GM18511 (cell line): ENCODE measurements around the gene NTM.

Experiments used
- ATAC-seq: cut with Tn5 transposase; IDR thresholded peaks from one replicate; pipeline ENCODE4 v1.9.1; 2021; ENCODE audit warnings: mild to moderate bottlenecking, moderate library complexity; ENCODE audit not compliant: unreplicated experiment

The NTM gene

DNA sequence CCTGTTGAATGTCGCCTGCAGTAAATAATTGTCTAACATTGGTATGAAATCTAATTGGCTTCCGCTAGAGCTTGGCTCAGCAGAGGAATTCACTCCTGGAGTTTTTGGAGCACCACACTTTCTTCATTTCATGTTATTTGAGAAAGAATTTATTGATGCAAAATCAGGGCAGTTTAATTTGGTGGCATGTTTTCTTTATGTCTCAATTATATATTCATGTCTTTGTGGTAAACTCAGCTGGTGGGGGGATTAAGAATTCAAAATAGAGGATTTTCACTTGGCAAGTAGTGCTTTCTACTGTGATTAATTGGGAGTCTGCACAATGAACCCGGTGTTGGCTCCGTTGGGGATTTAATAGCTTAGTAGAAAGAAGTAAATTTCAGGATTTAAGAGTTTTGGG lies 784.4 kb downstream of the NTM start:
- no peak for ATAC-seq

DNA sequence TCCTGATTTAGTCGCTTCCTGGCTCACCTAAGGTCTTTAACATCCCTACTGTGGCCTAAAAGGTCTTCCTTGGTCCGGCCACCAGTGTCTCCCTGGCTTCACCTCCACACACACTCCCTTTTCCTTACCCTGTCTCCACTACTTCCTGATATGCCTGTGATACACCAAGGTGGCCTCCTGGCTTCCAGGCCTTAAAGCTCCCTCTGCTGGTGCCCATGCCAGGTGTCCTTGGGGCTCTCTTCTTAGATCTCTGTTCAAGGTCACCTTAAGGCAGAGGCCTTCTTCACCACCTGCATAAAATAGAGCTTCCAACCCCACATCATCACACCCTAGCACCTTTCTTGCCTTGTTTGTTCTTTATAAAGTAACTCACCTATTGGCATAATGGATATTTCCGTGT lies 787.7 kb downstream of the NTM start:
- no peak for ATAC-seq

GRCh38 chr11:132158696-132159095 lies 788.3 kb downstream of the NTM start:
- ATAC-seq: no peak

DNA sequence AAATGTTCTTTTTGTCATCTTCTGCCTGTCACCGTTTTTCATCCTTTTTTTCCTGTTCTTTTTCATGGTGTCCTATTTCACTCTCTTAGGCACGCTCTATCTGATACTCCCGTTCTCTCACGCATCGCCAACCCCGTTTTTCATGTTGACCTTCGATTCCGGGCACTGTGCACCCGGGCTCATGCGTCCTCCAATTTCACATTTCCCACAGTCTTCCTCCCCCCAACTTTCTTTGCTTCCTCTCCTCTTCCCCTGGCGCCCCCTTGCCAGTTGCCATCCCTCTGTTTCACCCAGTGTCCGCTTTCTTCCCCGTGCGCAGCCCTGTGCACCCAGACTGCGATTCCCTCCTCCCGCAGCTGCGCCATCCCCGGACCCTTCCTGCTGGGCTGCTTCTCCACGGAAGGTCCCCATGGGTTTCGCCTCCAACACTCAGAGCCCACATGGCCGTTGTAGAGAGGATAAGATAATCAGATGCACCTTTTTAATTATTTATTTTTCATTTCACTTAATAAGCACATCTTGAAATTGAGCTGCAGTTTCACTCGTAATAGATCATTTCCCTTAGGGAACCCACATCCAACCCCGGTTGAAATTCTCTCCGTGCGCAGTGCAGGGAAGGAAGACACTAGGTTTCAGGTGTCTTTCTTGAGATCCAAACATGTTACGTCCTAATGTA lies 791.1 kb downstream of the NTM start:
- ATAC-seq: no peak

- ATAC-seq: no peak
These were observed 798.0 kb downstream of the NTM start for GRCh38 chr11:132168344-132168981.

DNA sequence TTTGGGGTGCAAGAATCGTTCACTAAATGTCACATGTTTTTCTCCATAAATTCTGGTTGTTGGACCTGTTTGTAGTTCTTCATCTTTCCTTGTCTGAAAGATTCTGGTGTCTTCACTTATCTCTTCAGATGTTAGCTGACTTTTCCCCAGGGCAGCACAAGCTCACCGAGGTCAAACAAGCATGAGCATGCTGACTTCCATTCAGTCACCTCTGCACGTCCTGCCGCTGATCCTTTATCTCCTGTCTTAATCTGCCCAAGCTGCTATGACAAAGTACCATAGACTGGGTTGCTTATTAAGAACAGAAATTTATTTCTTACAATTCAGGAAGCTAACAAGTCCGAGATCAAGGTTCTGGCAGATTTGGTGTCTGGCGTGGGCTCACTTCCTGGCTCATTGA lies 800.6 kb downstream of the NTM start:
- no peak for ATAC-seq

GRCh38 chr11:132174362-132175255 lies 804.2 kb downstream of the NTM start:
- no peak for ATAC-seq

GRCh38 chr11:132177106-132177505 lies 806.7 kb downstream of the NTM start:
- ATAC-seq: no peak

DNA sequence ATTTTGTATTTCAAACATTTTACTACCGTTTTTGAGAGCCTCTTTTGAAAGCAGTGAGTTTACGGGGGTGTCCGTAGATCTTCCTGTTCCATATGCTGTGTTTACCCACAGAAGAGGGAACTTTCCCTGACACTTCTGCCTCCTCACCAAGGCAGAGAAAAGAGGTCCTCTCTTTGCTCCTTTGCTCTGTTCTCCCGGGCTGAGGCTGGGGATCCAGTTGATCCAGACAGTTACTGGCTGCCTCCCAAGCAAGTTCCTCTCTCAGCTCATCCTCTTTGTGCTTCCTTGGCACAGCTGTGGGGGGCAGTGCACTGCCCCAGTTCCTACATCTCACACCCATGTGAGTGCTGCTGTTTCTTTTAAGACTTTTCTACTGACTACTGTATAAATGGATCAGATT lies 813.7 kb downstream of the NTM start:
- ATAC-seq: no peak

GRCh38 chr11:132185726-132186592 lies 815.5 kb downstream of the NTM start:
- ATAC-seq: no peak

- no peak for ATAC-seq
These were observed 816.3 kb downstream of the NTM start for GRCh38 chr11:132186699-132187098.

DNA sequence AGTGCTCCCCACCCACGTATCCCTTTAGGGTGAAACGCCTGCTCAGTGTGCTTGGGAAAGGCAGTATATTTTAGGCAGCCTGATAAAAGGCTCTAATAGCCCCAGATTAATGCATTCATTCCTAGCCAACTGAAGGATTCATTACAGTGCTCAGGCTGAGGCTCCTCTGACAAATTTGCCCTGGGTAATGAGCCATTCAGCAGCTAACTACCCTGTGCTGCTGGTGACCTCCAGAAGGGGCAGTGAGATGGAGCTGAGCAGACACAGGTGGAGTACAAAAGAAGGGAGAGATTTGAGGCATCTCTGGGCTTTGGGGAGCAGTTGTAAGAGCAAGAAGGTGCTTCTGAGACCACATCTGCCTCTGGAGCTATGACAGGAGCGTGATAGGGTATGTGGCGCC lies 817.0 kb downstream of the NTM start:
- no peak for ATAC-seq

- no peak for ATAC-seq
These were observed 817.4 kb downstream of the NTM start for GRCh38 chr11:132187814-132188213.

- ATAC-seq: no peak
These were observed 826.5 kb downstream of the NTM start for GRCh38 chr11:132196928-132197327.

GRCh38 chr11:132200353-132200936 lies 830.0 kb downstream of the NTM start:
- no peak for ATAC-seq

- no peak for ATAC-seq
These were observed 832.2 kb downstream of the NTM start for GRCh38 chr11:132202621-132203020.

DNA sequence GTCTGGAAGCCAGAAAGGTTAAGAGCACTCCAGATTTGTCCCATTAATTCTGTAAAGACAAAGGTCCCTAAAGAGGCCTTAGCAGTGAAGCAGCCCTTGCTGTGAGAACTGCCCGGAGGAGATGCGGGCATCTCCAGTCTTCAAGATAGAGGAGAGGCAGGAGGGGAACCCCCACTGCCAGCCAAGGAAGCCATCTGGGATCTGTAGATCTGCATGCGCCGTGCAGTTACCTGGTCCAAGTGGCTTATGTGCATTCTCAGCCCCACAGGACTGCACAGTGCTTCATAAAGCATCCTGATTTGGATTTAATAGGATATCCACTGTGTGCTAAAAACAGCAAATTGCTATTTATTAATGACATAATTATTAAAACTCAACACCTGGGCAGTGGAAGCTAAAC lies 834.6 kb downstream of the NTM start:
- ATAC-seq: no peak

GRCh38 chr11:132205496-132205895 lies 835.1 kb downstream of the NTM start:
- ATAC-seq: no peak

GRCh38 chr11:132206993-132207392 lies 836.6 kb downstream of the NTM start:
- no peak for ATAC-seq

- ATAC-seq: no peak
These were observed 838.2 kb downstream of the NTM start for GRCh38 chr11:132208477-132209055.
